ENCODE results near the gene FABP6.

Gene FABP6

GRCh38 chr5:160198841-160199409 is 30.4 kb upstream of the FABP6 start:
- H3K4me3 ChIP-seq (replicated peaks; ENCODE audit: low read depth, low read length) = peak overlapping the region; percentile 19
- no peak for DNase-seq (ENCODE audit: low read depth)
- no peak for TF ChIP-seq CTCF (IDR thresholded peaks at IDR 0.05; ENCODE audit: low read length, missing control alignments)

- peak; percentile 13 for TF ChIP-seq CTCF (IDR thresholded peaks at IDR 0.05; ENCODE audit: low read length, missing control alignments)
- H3K4me3 ChIP-seq (replicated peaks; ENCODE audit: low read depth, low read length) = peak overlapping the region; percentile 48
- DNase-seq (ENCODE audit: low read depth) = peak; percentile 49
Observed at GRCh38 chr5:160199410-160199911, 29.8 kb upstream of the FABP6 start.

- DNase-seq (ENCODE audit: low read depth) = no peak
- no peak for TF ChIP-seq CTCF (IDR thresholded peaks at IDR 0.05; ENCODE audit: low read length, missing control alignments)
- H3K4me3 ChIP-seq (replicated peaks; ENCODE audit: low read depth, low read length) = no peak overlapping the region
Observed at GRCh38 chr5:160207061-160207460, 22.2 kb upstream of the FABP6 start.

GRCh38 chr5:160209917-160210316 is 19.4 kb upstream of the FABP6 start:
- DNase-seq (ENCODE audit: low read depth) = no peak
- TF ChIP-seq CTCF (IDR thresholded peaks at IDR 0.05; ENCODE audit: low read length, missing control alignments) = no peak
- no peak overlapping the region for H3K4me3 ChIP-seq (replicated peaks; ENCODE audit: low read depth, low read length)

- H3K4me3 ChIP-seq (replicated peaks; ENCODE audit: low read depth, low read length) = no peak overlapping the region
- no peak for DNase-seq (ENCODE audit: low read depth)
- TF ChIP-seq CTCF (IDR thresholded peaks at IDR 0.05; ENCODE audit: low read length, missing control alignments) = no peak
Observed at GRCh38 chr5:160210606-160211005, 18.7 kb upstream of the FABP6 start.

- H3K4me3 ChIP-seq (replicated peaks; ENCODE audit: low read depth, low read length) = no peak overlapping the region
- no peak for DNase-seq (ENCODE audit: low read depth)
- no peak for TF ChIP-seq CTCF (IDR thresholded peaks at IDR 0.05; ENCODE audit: low read length, missing control alignments)
Observed at GRCh38 chr5:160211352-160211751, 18.0 kb upstream of the FABP6 start.

- TF ChIP-seq CTCF (IDR thresholded peaks at IDR 0.05; ENCODE audit: low read length, missing control alignments) = no peak
- DNase-seq (ENCODE audit: low read depth) = no peak
- H3K4me3 ChIP-seq (replicated peaks; ENCODE audit: low read depth, low read length) = no peak overlapping the region
Observed at GRCh38 chr5:160213537-160213936, 15.8 kb upstream of the FABP6 start.

All from fibroblast of pulmonary artery (primary cell).